K562 (cell line): ENCODE measurements around the gene ST6GALNAC6. TPM values are rescaled to one million over a fixed set of nuclear protein-coding genes. Genes with fewer than 3 reads are reported as not detected.

Experiments used
- ASH1L ChIP-seq: fragments of 450-650 bp; IDR thresholded peaks from 2 replicates; pipeline ENCODE4 v1.6.1; 2018; ENCODE audit warnings: borderline replicate concordance, mild to moderate bottlenecking, low read depth; ENCODE audit not compliant: partially characterized antibody
- CEBPZ ChIP-seq: fragments of 150-350 bp; IDR thresholded peaks from 2 replicates; pipeline ENCODE4 v1.6.1; 2014; ENCODE audit warnings: low read depth, mild to moderate bottlenecking, low read length, borderline replicate concordance
- EGR1 ChIP-seq: fragments of 450-650 bp; conservative IDR thresholded peaks from 2 replicates; pipeline ENCODE4 v1.6.1; 2017; ENCODE audit warnings: mild to moderate bottlenecking
- GMEB1 ChIP-seq: fragments of 250-450 bp; sonication (Bioruptor Pico); IDR thresholded peaks from 2 replicates; pipeline ENCODE4 v1.4.0; 2020; ENCODE audit warnings: mild to moderate bottlenecking
- KDM1A ChIP-seq, 2 experiments: fragments of 450-650 bp; IDR thresholded peaks; 2 replicates each; pipeline ENCODE4 v1.6.1; 2016; ENCODE audit warnings: mild to moderate bottlenecking in 2 of 2
- KHSRP ChIP-seq: fragments of 450-650 bp; IDR thresholded peaks from 2 replicates; pipeline ENCODE4 v1.6.1; 2017
- MYNN ChIP-seq, 2 experiments: sonication (generic); formaldehyde crosslinking in 1 of 2; IDR thresholded peaks; 2 replicates each; pipeline versions ENCODE4 v1.5.0 to v1.6.1; 2016 to 2020; ENCODE audit warnings: antibody characterized with exemption in 1 of 2, missing genetic modification reagents in 1 of 2
- PCBP1 ChIP-seq: fragments of 200-400 bp; formaldehyde crosslinking; IDR thresholded peaks from 2 replicates; pipeline ENCODE4 v1.6.1; 2018; ENCODE audit warnings: mild to moderate bottlenecking, low read depth, low read length; ENCODE audit not compliant: poor library complexity, severe bottlenecking
- POLR2AphosphoS5 ChIP-seq: IDR thresholded peaks from 2 replicates; pipeline ENCODE4 v1.6.1; 2011; ENCODE audit warnings: mild to moderate bottlenecking, low read depth, low read length, moderate library complexity; ENCODE audit not compliant: control insufficient read depth, insufficient read depth
- PTRF ChIP-seq: fragments of 450-650 bp; IDR thresholded peaks from 2 replicates; pipeline ENCODE4 v1.6.1; 2016; ENCODE audit warnings: mild to moderate bottlenecking, missing genetic modification characterization, missing compliant biosample characterization
- SRSF1 ChIP-seq: fragments of 200-400 bp; formaldehyde crosslinking; IDR thresholded peaks from 2 replicates; pipeline ENCODE4 v1.6.1; 2017; ENCODE audit warnings: mild to moderate bottlenecking, low read depth, low read length, moderate library complexity
- STAG1 ChIP-seq: sonication (generic); formaldehyde crosslinking; IDR thresholded peaks from 2 replicates; pipeline ENCODE4 v1.5.0; 2020; ENCODE audit warnings: missing genetic modification reagents, borderline replicate concordance
- TAF15 ChIP-seq: fragments of 200-400 bp; formaldehyde crosslinking; IDR thresholded peaks from 2 replicates; pipeline ENCODE4 v1.6.1; 2017; ENCODE audit warnings: mild to moderate bottlenecking, low read depth, low read length, moderate library complexity
- TBP ChIP-seq: optimal IDR thresholded peaks from 2 replicates; pipeline ENCODE3; 2011; ENCODE audit warnings: low read depth, low read length, improper control_type of control experiment
- ZBTB12 ChIP-seq: fragments of 250-450 bp; sonication (Bioruptor Pico); IDR thresholded peaks from 2 replicates; pipeline ENCODE4 v1.4.0; 2020
- ZBTB5 ChIP-seq: fragments of 450-650 bp; IDR thresholded peaks from 2 replicates; pipeline ENCODE4 v1.6.1; 2017; ENCODE audit warnings: antibody characterized with exemption
- ZNF551 ChIP-seq: fragments of 250-450 bp; sonication (Bioruptor Pico); IDR thresholded peaks from 2 replicates; pipeline ENCODE4 v1.5.0; 2021; ENCODE audit warnings: mild to moderate bottlenecking, moderate library complexity
- ZNF785 ChIP-seq: fragments of 250-450 bp; sonication (Bioruptor Pico); IDR thresholded peaks from 2 replicates; pipeline ENCODE4 v1.4.0; 2020; ENCODE audit warnings: mild to moderate bottlenecking
- ZSCAN29 ChIP-seq: fragments of 450-650 bp; IDR thresholded peaks from 2 replicates; pipeline ENCODE4 v1.6.1; 2017
- polyA plus RNA-seq, 8 experiments: library from polyadenylated mRNA; depleted of rRNA in 4 of 8; stranded (reverse) in 5 of 8; unstranded in 3 of 8; fragments of >200 nt; fragmentation: Nextera tagmentation in 2 of 8; fragmentation: Illumina TruSeq in 1 of 8; extraction: Ambion mirVana in 2 of 8; extraction: Trizol in 1 of 8; gene quantifications; 2 replicates each; pipeline versions ENCODE4 v1.2.1 to v1.2.3, GENCODE V29; 2011 to 2014; ENCODE audit warnings: inconsistent platforms in 1 of 8, missing spikeins in 1 of 8
- total RNA-seq, 7 experiments: library from RNA; depleted of rRNA in 6 of 7; stranded (reverse); fragments of >200 nt in 6 of 7; fragmentation: Illumina TruSeq in 2 of 7; extraction: Trizol in 2 of 7; gene quantifications; 2 replicates each; pipeline versions ENCODE4 v1.2.1 to v1.2.3, GENCODE V29; 2011 to 2021; ENCODE audit warnings: low replicate concordance in 1 of 7

The ST6GALNAC6 gene
- total and polyA plus RNA-seq, 9 of the 15 experiments (the other 6 are each of a cell fraction or from before 2014, with no cell fraction given) = 0.13 to 23.0 (median 14.5) TPM

GRCh38 chr9:127862075-127863011, 37.1 kb downstream of the ST6GALNAC6 start (continued):
- TF ChIP-seq GMEB1 (CRISPR knock-in tag) = peak; percentile 27; the same call in 1 of the 2 replicates
- peak; percentile 53; the same call in 1 of the 2 replicates for TF ChIP-seq SRSF1
- TF ChIP-seq MYNN (IDR thresholded peaks at IDR 0.05) = peak; percentile 62; the same call in 1 of the 2 replicates
- no peak for TF ChIP-seq MYNN (CRISPR knock-in tag; IDR thresholded peaks at IDR 0.05)
- no peak for TF ChIP-seq ZSCAN29
- peak; percentile 66 for TF ChIP-seq POLR2AphosphoS5
- no peak for TF ChIP-seq ZNF785 (CRISPR knock-in tag)
- 0 out of 2 replicates have a peak, but pooled peaks have one; percentile 10 for TF ChIP-seq EGR1
- TF ChIP-seq TAF15 = no peak
- TF ChIP-seq KHSRP = no peak
- TF ChIP-seq ZBTB5 = no peak
- TF ChIP-seq STAG1 (CRISPR knock-in tag) = no peak
- TF ChIP-seq ASH1L = peak; percentile 18
- TF ChIP-seq CEBPZ = no peak
- peak; percentile 56 for TF ChIP-seq TBP
- TF ChIP-seq PTRF (tag) = no peak
- TF ChIP-seq ZNF551 (CRISPR knock-in tag) = no peak
- no peak for TF ChIP-seq KDM1A (IDR thresholded peaks at IDR 0.05)
- TF ChIP-seq PCBP1 = no peak
- TF ChIP-seq ZBTB12 (CRISPR knock-in tag) = 0 out of 2 replicates have a peak, but pooled peaks have one; percentile 58
